HL-60/S4 treated with retinoic acid at 250 ng/mL for 4 days and 3 days (cell line): Measurements from ENCODE around the gene FCHSD2.

Experiments
- in situ Hi-C: fragments of 300-500 bp; cut with MboI; formaldehyde crosslinking; loops from 2 replicates; pipeline ENCODE4 v1.7.0; 2022; ENCODE audit warnings: low sequenced_read_pairs

FCHSD2 gene

DNA sequence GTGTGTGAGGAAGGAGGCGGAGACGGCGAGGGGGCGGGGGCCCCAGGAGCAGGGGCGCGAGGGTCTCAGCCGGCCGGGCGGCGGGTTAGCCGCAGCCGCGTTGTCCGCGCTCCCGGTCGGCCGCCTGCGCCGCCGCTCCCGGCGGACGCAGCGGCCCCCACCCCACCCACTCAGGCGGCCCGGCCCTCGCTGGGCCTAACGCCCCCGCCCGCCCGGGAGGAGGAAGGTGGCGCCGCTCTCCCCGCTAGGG is at the start of gene FCHSD2:
TSS of gene FCHSD2 (minus strand) at position 191 of the 250 bp plus-strand sequence. CDS start 441 bp downstream, outside the sequence.
- in situ Hi-C loops = no loop called here

DNA sequence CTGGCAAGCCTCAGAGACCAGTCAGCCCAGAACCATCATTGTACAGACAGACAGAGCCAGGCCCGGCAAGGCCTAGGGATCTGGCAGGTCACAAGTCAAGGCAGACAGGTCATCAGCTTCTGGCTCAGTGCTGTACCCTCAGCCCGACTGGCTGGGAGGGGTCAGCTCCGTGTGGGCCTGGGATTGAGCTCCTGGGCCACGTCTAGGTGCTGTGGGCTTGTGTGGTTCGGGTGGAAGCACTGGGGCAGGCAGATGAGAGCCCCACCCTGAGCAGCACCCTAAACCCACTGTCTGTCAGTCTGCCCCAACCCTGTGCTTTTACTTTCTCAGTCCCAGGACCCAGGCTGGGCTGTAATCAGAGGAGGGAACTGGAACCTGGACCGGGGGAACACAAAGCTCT is 49.0 kb upstream of the FCHSD2 start:
- in situ Hi-C loops = no loop called here

DNA sequence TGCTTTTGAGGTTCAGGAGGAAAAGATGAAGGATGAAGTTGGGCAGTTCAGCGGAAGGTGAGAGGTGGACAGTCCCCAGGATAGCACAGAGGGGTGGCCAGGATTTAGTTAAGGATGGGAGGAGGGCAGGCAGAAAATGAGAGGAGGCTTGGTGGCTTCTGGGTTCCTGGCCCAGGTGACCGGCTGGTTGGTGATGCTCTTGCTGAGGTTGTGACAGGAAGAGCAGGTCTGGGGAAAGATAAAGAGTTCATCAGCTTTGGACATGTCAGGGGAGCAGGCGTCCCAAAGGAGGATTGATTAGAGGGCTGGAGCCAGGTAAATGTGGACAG is 48.4 kb upstream of the FCHSD2 start:
- in situ Hi-C loops = no loop called here

DNA sequence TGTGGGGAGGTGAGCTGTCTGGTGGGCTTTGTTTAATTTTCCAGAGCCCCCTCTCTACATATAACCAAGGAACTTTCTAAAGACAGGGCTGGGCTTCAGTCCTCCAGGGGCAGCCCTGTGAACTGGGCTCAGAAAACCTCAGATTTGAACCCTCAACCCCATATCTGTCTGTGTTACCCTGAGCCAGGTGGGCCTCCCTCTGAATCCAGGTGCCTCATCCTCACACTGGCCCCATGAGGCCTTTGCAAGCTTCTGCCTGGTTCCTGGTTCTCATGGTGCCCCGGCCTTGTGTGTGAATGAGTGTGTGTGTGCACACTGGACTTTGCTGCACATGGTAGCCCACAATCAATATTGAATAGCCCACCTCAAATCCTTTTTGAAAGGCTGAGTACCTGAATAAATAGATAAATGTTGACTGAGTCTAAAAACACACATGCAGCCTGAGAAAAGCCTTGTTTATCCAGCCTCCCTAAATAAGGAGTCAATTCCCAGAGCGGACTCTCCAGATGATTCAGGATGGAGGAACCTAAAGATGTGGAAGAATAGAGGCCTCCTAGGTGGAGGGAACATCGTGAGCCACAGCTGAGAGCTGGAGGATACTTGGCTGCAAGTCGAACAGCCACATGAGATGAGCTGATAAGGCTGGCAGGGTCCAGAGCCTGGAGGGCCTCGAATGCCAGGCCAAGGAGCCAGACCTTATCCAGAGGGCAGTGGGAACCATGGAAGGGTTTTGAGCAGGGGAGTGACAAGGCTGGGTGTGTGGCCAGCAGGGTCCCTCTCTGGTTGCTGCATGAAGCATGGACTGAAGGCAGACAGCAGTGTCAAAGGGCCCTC is 47.8 kb upstream of the FCHSD2 start:
- in situ Hi-C loops = loop anchor here (5.0 kb wide), 1 partner anchor 47 kb away; no protein-coding TSS in a partner anchor

GRCh38 chr11:73189315-73189714 is 47.2 kb upstream of the FCHSD2 start:
- in situ Hi-C loops = loop anchor here (5.0 kb wide), 1 partner anchor 48 kb away; no protein-coding TSS in a partner anchor

GRCh38 chr11:73188301-73188700 is 46.2 kb upstream of the FCHSD2 start:
- in situ Hi-C loops = loop anchor here (5.0 kb wide), 1 partner anchor 49 kb away; no protein-coding TSS in a partner anchor

- in situ Hi-C loops = loop anchor here (5.0 kb wide), 1 partner anchor 49 kb away; no protein-coding TSS in a partner anchor
These were observed 45.7 kb upstream of the FCHSD2 start for GRCh38 chr11:73187854-73188253.

DNA sequence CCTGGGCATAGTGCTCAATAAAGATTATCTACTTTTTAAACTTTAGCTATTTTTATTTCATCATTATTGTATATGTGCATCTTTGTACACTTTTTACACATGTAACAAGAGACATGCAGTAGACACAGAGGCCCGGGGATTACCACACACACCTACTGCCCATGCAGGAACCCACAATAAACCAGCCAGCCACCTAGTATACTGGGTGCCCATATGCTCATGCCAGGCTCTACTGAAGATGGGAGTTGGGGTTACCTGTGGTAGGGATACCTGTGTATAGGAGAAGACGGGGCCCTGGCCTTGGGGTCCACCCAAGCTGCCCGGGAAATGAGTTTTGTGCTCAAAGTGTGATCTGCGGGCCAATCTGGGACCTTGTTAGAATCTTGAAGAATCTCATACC is 44.8 kb upstream of the FCHSD2 start:
- in situ Hi-C loops = loop anchor here (5.0 kb wide), 1 partner anchor 50 kb away; no protein-coding TSS in a partner anchor

GRCh38 chr11:73186294-73186850 is 44.3 kb upstream of the FCHSD2 start:
- in situ Hi-C loops = loop anchor here (5.0 kb wide), 1 partner anchor 51 kb away; no protein-coding TSS in a partner anchor

DNA sequence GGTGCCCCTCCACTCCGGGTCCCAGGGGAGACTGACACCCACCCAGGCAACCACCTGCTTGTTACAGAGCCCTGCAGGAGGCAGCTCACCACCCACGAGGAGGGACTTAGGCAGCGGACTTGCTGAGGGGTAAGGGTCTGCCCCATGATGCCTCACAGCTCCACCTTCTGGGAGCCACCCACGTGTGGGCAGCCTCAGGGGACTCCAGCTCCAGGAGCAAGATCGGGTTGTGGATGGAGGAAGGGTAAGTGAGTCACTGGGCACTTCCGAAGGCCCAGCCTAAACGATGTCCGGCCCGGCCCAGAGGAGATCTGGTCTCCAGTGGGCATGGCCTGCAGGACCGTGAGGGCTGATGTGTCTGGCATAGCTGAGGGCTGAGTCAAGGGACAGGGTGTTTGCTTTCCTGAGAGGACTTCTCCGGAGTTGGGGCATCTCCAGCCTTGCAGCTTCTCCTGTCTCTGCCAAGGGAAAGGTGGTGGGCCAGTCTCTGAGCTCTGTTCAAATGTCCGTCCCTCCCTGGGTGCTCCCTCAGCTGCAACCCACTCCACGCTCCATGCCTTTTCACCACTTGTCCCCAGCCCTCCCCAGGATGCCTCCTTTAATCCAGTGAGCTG is 43.7 kb upstream of the FCHSD2 start:
- in situ Hi-C loops = loop anchor here (5.0 kb wide), 1 partner anchor 52 kb away; no protein-coding TSS in a partner anchor

DNA sequence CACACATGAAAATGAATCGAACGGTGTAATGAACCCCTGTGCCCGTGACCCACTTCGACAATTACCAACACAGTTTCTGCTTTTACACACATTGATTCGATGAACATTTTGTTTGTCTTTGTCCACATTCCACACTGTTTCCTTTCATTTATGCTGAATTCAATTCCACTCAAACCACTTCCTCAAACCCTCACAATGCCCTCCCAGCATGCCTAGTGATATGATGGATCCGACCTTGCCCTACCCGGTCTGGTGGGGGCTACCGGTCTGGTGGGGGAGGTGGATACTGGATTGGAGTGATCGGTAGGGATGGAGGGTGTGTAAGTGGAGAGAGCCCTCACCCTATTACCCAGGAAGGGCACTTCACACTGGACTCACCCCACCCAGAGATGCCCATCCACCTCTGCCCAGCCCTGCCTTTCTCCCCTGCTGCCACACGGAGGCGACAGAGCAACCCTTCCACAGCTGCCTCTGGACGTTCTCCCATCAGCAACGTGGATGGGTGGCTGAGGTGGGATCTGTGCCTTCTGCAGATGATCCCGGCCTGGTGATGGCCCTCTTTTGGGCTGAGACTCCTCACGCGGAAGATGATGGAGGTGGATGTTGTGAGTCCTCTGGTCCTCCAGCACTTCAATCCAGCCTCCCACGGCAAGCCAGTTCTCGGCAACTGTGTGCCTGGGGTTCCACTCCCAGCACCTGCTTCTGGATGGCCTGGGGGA is 43.0 kb upstream of the FCHSD2 start:
- in situ Hi-C loops = loop anchor here (5.0 kb wide), 1 partner anchor 52 kb away; no protein-coding TSS in a partner anchor

GRCh38 chr11:73182824-73183321 is 40.8 kb upstream of the FCHSD2 start:
- in situ Hi-C loops = no loop called here

DNA sequence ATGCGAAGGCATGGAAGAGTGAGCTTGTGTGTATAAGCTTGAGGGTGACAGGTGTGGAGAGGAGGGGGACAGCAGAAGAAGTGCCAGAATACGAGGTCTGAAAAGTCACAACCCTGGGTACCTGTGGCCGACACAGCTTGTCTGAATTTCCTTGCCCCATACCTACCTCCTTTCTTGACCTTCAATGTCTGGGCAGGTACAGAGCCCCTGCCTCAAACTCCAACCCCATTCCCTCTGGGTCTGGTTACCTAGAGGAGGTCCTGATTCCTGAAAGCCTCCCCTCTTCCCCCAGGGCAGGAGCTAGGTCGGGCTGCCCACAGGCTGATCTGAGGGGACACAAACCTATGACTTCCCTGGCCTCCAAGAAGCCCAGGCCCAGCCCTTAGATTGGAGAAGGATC is 36.6 kb upstream of the FCHSD2 start:
- in situ Hi-C loops = loop anchor here (10.0 kb wide), 1 partner anchor 454 kb away; no protein-coding TSS in a partner anchor

GRCh38 chr11:73177778-73178539 is 35.8 kb upstream of the FCHSD2 start:
- in situ Hi-C loops = loop anchor here (10.0 kb wide), 1 partner anchor 453 kb away; no protein-coding TSS in a partner anchor

DNA sequence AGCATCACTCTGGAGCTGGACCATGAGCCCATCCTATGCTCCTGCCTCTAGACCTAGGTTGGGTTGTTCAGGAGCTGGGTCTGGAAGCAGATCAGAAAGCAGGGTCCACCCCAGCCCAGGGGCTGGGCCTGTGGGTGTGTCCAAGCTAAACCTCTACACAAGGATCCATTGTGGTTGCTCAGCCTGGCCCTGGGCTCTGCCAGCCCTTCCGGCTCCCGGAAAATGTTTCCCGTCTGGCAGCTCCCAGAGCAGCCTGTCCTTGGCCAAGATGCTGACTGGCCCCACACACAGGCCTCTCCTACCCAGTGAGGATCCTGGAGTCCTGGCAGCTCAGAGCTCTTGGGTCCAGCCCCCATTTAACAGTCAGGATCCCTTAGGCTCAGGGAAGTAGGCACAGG is 35.3 kb upstream of the FCHSD2 start:
- in situ Hi-C loops = loop anchor here (10.0 kb wide), 1 partner anchor 453 kb away; no protein-coding TSS in a partner anchor

DNA sequence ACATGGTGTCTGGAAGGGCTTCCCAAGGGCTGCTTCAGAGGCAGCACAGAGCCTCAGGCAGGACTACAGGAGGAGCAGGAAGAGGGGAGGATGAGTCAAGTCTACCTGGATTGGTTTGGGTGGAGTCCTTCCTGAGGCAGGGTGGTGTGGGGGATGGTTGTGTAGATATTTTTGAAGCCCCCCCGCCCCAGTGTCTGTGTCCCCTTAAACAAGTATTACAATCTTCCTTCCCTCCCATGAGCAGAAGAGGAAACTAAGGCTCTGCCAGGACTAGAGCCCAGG is 34.7 kb upstream of the FCHSD2 start:
- in situ Hi-C loops = loop anchor here (10.0 kb wide), 1 partner anchor 452 kb away; no protein-coding TSS in a partner anchor

- in situ Hi-C loops = loop anchor here (10.0 kb wide), 1 partner anchor 452 kb away; no protein-coding TSS in a partner anchor
These were observed 34.2 kb upstream of the FCHSD2 start for GRCh38 chr11:73176145-73176873.

- in situ Hi-C loops = loop anchor here (10.0 kb wide), 1 partner anchor 451 kb away; no protein-coding TSS in a partner anchor
These were observed 33.5 kb upstream of the FCHSD2 start for GRCh38 chr11:73175551-73176144.

GRCh38 chr11:73174495-73174791 is 32.3 kb upstream of the FCHSD2 start:
- in situ Hi-C loops = loop anchor here (10.0 kb wide), 1 partner anchor 450 kb away; no protein-coding TSS in a partner anchor
